T-helper 1 cell treated with Interleukin-12 subunit alpha and Interleukin-12 subunit beta and Interleukin-4 antibody, amounts not matched to agents 30 μg/mL and 1 μg/mL, for 36 hours (primary cell): ENCODE data around the gene ADGRV1.

ENCODE experiments used
- H3K27ac Mint-ChIP-seq: one replicate; pipeline ENCODE4 v1.8.0; 2021; ENCODE audit warnings: mild to moderate bottlenecking, mixed read lengths
- H3K27me3 Mint-ChIP-seq: one replicate; pipeline ENCODE4 v1.8.0; 2021; ENCODE audit warnings: low read depth, mixed read lengths
- H3K36me3 Mint-ChIP-seq: one replicate; pipeline ENCODE4 v1.8.0; 2021; ENCODE audit warnings: low read depth, mixed read lengths
- H3K4me1 Mint-ChIP-seq: one replicate; pipeline ENCODE4 v1.8.0; 2021; ENCODE audit warnings: low read depth, mixed read lengths
- H3K4me3 Mint-ChIP-seq: one replicate; pipeline ENCODE4 v1.8.0; 2021; ENCODE audit warnings: mild to moderate bottlenecking, moderate library complexity, mixed read lengths
- H3K9me3 Mint-ChIP-seq: one replicate; pipeline ENCODE4 v1.8.0; 2021; ENCODE audit warnings: mixed read lengths

Gene ADGRV1

DNA sequence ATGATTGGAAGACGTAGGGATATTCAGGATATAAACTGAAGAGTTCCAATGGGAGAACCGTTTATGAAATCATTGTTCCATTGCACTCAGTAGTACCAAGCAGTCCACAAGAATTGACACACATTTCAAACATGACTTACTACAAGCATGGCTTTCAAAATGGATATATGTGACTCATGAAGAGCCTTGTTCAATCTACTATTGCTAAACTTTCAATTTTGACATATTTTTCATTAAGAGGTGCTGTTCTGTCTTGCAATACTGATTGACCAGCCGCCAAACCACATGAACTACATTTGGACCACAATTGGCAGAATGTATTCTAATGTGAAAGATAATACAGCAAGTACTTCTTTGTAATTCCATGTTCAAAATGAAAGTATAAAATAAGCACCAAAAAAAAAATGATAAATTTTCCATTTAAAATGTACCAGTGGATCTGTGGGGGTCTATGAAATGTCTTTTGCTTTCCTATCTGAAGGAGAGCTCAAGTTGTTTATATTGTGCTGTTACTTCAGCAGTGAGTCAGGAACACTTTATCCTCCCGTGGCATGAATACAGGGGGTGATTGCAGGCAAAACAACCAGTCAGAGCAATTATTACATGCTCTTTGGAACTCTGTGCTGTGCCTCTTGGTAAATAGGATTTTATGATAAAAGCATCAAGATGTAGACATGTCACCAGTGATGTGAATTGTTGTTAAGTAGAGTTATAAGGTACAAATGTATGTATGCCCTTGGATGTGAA lies 458.5 kb downstream of the ADGRV1 start:
- Mint-ChIP-seq H3K4me3 (no peak overlapping the region), H3K36me3 (no peaks in the 10 kb centered on the region), H3K9me3 (peaks cover 11% of the 10 kb centered on the region), H3K27ac (no peak overlapping the region), H3K4me1 (no peaks in the 10 kb centered on the region), H3K27me3 (peaks cover 9% of the 10 kb centered on the region)

- Mint-ChIP-seq H3K27me3 (peaks cover 9% of the 10 kb centered on the region), H3K9me3 (peaks cover 11% of the 10 kb centered on the region), H3K4me3 (no peak overlapping the region), H3K36me3 (no peaks in the 10 kb centered on the region), H3K4me1 (no peaks in the 10 kb centered on the region), H3K27ac (no peak overlapping the region)
These were observed 459.6 kb downstream of the ADGRV1 start for GRCh38 chr5:91018200-91018599.

- H3K27ac Mint-ChIP-seq = no peak overlapping the region
- no peaks in the 10 kb centered on the region for H3K4me1 Mint-ChIP-seq
- peaks cover 9% of the 10 kb centered on the region for H3K27me3 Mint-ChIP-seq
- no peaks in the 10 kb centered on the region for H3K36me3 Mint-ChIP-seq
- H3K4me3 Mint-ChIP-seq = no peak overlapping the region
- peaks cover 11% of the 10 kb centered on the region for H3K9me3 Mint-ChIP-seq
These were observed 460.2 kb downstream of the ADGRV1 start for GRCh38 chr5:91018712-91019371.

GRCh38 chr5:91020065-91020800 lies 461.6 kb downstream of the ADGRV1 start:
- Mint-ChIP-seq H3K27me3 (peaks cover 9% of the 10 kb centered on the region), H3K27ac (no peak overlapping the region), H3K36me3 (no peaks in the 10 kb centered on the region), H3K9me3 (peaks cover under 1% of the 10 kb centered on the region), H3K4me1 (no peaks in the 10 kb centered on the region), H3K4me3 (no peak overlapping the region)

- H3K4me1 Mint-ChIP-seq = no peaks in the 10 kb centered on the region
- no peak overlapping the region for H3K27ac Mint-ChIP-seq
- H3K27me3 Mint-ChIP-seq = peaks cover under 1% of the 10 kb centered on the region
- H3K9me3 Mint-ChIP-seq = no peaks in the 10 kb centered on the region
- H3K36me3 Mint-ChIP-seq = no peaks in the 10 kb centered on the region
- no peak overlapping the region for H3K4me3 Mint-ChIP-seq
These were observed 463.9 kb downstream of the ADGRV1 start for GRCh38 chr5:91022518-91022917.

DNA sequence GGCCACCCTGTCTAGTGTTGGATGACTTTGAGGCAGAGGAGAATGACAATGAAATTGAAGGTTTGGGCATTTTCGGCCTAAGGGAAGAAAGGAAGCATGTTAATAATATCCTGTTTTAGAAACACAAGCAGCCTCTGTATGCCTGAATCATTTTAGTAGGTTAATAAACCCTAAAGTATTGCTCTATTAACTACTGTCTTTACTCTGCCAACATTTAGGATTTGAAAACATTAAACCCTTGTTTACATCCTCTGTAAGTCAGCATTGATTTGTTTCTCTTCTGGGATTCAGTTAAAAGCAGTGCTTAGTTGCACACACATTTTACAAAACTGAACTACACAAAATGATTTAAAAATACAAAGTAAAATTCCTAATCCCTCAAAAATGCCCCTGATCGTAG lies 465.6 kb downstream of the ADGRV1 start:
- Mint-ChIP-seq H3K27ac (no peak overlapping the region), H3K4me3 (no peak overlapping the region), H3K27me3 (peaks cover 5% of the 10 kb centered on the region), H3K36me3 (no peaks in the 10 kb centered on the region), H3K9me3 (no peaks in the 10 kb centered on the region), H3K4me1 (no peaks in the 10 kb centered on the region)

GRCh38 chr5:91024727-91025126 lies 466.1 kb downstream of the ADGRV1 start:
- Mint-ChIP-seq H3K4me1 (no peaks in the 10 kb centered on the region), H3K4me3 (no peak overlapping the region), H3K36me3 (no peaks in the 10 kb centered on the region), H3K27ac (no peak overlapping the region), H3K27me3 (peaks cover 5% of the 10 kb centered on the region), H3K9me3 (no peaks in the 10 kb centered on the region)

- Mint-ChIP-seq H3K27me3 (peaks cover 5% of the 10 kb centered on the region), H3K27ac (no peak overlapping the region), H3K36me3 (no peaks in the 10 kb centered on the region), H3K4me3 (no peak overlapping the region), H3K9me3 (no peaks in the 10 kb centered on the region), H3K4me1 (no peaks in the 10 kb centered on the region)
These were observed 466.9 kb downstream of the ADGRV1 start for GRCh38 chr5:91025449-91025848.

DNA sequence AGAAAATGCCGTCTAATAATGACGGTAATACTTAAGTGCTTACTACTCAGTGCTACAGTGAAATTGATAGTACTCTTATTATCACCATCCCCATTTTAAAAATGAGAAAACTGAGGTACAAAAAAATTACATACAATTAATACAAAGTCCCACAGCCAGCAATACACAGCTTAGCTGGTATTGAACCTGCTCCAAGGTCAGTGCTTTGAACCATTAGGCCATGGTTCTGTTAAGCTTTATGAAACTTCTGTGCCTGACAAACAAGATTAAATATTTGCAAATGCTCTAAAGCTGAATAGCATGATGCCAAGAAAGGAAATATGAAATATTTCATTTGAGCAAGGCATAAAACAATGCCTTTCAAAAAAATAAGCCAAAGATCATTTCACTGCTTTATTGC lies 467.4 kb downstream of the ADGRV1 start:
- H3K4me3 Mint-ChIP-seq = no peak overlapping the region
- no peaks in the 10 kb centered on the region for H3K36me3 Mint-ChIP-seq
- H3K9me3 Mint-ChIP-seq = no peaks in the 10 kb centered on the region
- no peak overlapping the region for H3K27ac Mint-ChIP-seq
- no peaks in the 10 kb centered on the region for H3K4me1 Mint-ChIP-seq
- peaks cover 5% of the 10 kb centered on the region for H3K27me3 Mint-ChIP-seq

- Mint-ChIP-seq H3K36me3 (no peaks in the 10 kb centered on the region), H3K27me3 (peaks cover 5% of the 10 kb centered on the region), H3K27ac (no peak overlapping the region), H3K9me3 (no peaks in the 10 kb centered on the region), H3K4me1 (no peaks in the 10 kb centered on the region), H3K4me3 (no peak overlapping the region)
These were observed 467.9 kb downstream of the ADGRV1 start for GRCh38 chr5:91026466-91026865.

- no peaks in the 10 kb centered on the region for H3K36me3 Mint-ChIP-seq
- peaks cover 5% of the 10 kb centered on the region for H3K27me3 Mint-ChIP-seq
- H3K9me3 Mint-ChIP-seq = no peaks in the 10 kb centered on the region
- no peaks in the 10 kb centered on the region for H3K4me1 Mint-ChIP-seq
- H3K4me3 Mint-ChIP-seq = no peak overlapping the region
- H3K27ac Mint-ChIP-seq = no peak overlapping the region
These were observed 469.0 kb downstream of the ADGRV1 start for GRCh38 chr5:91027405-91028139.

- Mint-ChIP-seq H3K9me3 (no peaks in the 10 kb centered on the region), H3K27ac (no peak overlapping the region), H3K27me3 (peaks cover 5% of the 10 kb centered on the region), H3K4me3 (no peak overlapping the region), H3K4me1 (no peaks in the 10 kb centered on the region), H3K36me3 (no peaks in the 10 kb centered on the region)
These were observed 469.9 kb downstream of the ADGRV1 start for GRCh38 chr5:91028499-91028956.

GRCh38 chr5:91030521-91031401 lies 472.2 kb downstream of the ADGRV1 start:
- H3K36me3 Mint-ChIP-seq = no peaks in the 10 kb centered on the region
- no peak overlapping the region for H3K4me3 Mint-ChIP-seq
- H3K4me1 Mint-ChIP-seq = no peaks in the 10 kb centered on the region
- no peak overlapping the region for H3K27ac Mint-ChIP-seq
- H3K9me3 Mint-ChIP-seq = no peaks in the 10 kb centered on the region
- peaks cover 5% of the 10 kb centered on the region for H3K27me3 Mint-ChIP-seq

DNA sequence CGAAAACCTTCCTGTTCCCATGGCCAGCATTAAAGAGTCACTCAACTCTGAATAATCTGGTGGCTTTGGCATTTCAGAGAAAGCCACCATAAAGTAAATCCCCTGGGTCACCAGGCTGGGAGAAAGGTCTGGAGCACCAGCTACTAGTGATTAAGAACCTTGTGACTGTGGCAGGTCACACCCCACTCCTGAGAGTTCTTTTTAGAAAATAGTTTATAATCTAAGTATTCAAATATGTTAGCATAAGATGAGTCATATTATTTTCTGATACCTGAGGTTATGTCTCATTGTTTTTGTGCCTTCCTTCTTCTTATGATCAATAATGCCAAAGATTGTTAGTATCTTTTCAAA lies 472.8 kb downstream of the ADGRV1 start:
- Mint-ChIP-seq H3K4me3 (no peak overlapping the region), H3K27me3 (peaks cover 5% of the 10 kb centered on the region), H3K4me1 (no peaks in the 10 kb centered on the region), H3K36me3 (no peaks in the 10 kb centered on the region), H3K9me3 (no peaks in the 10 kb centered on the region), H3K27ac (no peak overlapping the region)
